HepG2 (cell line): ENCODE data around the gene CPLANE2. TPM values are rescaled to one million over a fixed set of nuclear protein-coding genes. Genes with fewer than 3 reads are reported as not detected.
"Not testable (repeated sequence)": the region's sequence is repeated elsewhere in the genome, so short reads cannot be mapped to it uniquely, and the experiment has no call there.

Experiments used
- ATAC-seq: fragments of 200-7000 bp; cut with Tn5 transposase; 3 replicates; pipeline ENCODE4 v1.9.1; 2020; ENCODE audit warnings: mild to moderate bottlenecking, moderate library complexity
- BruUV-seq: library from RNA; stranded (reverse); fragments of 400-500 nt; replicated peaks from 2 replicates; lab custom pipeline; 2021; lab: Mats Ljungman, UMichigan
- CTCF ChIA-PET: fragments of 300-600 bp; formaldehyde crosslinking; extraction: SDS; loops from one replicate; lab custom pipeline; 2021; ENCODE audit warnings: low total read pairs, inconsistent platforms, low intra/inter-chr PET ratio; lab: Yijun Ruan, JAX
- POLR2A ChIA-PET: fragments of 350-600 bp; sonication (Branson Sonifier 250); formaldehyde crosslinking; loops from one replicate; lab custom pipeline; 2020; ENCODE audit warnings: antibody characterized with exemption, inconsistent platforms; lab: Yijun Ruan, JAX
- DNase-seq: peaks from one replicate; pipeline ENCODE4 v3.0.0-alpha.2; 2015; ENCODE audit warnings: low spot score
- FAIRE-seq: peaks from 3 replicates; lab custom pipeline; 2011; peaks lifted over from hg19 to GRCh38; lab: Jason Lieb, UNC
- H2AFZ ChIP-seq: one replicate; pipeline ENCODE4 v1.6.1; 2011; ENCODE audit warnings: low read length, inconsistent platforms
- H3K27ac ChIP-seq: fragments of 300-600 bp; 3 replicates; pipeline ENCODE4 v1.8.0; 2011; ENCODE audit warnings: mixed run types, mild to moderate bottlenecking, mixed read lengths, low read length, inconsistent platforms; ENCODE audit not compliant: insufficient read depth; ENCODE audit errors: extremely low read length
- H3K27me3 ChIP-seq, 2 experiments: fragments of 200-600 bp in 1 of 2; 2 replicates in 1 of 2; 3 replicates in 1 of 2; pipeline versions ENCODE4 v1.6.0 to v1.8.0; 2011; ENCODE audit warnings: low read length in 2 of 2, mild to moderate bottlenecking in 2 of 2, moderate library complexity in 2 of 2, inconsistent platforms in 1 of 2; ENCODE audit not compliant: insufficient read depth in 2 of 2, control insufficient read depth in 1 of 2
- H3K36me3 ChIP-seq, 2 experiments: fragments of 200-600 bp in 1 of 2; replicated peaks in 1 of 2; 2 replicates in 1 of 2; 3 replicates in 1 of 2; pipeline versions ENCODE4 v1.5.1 to v1.8.0; 2011; ENCODE audit warnings: low read length in 2 of 2, inconsistent platforms in 1 of 2; ENCODE audit not compliant: insufficient read depth in 2 of 2, control insufficient read depth in 1 of 2
- H3K4me1 ChIP-seq: 2 replicates; pipeline ENCODE4 v1.5.1; 2012; ENCODE audit warnings: low read length, inconsistent platforms; ENCODE audit not compliant: insufficient read depth
- H3K4me2 ChIP-seq: 2 replicates; pipeline ENCODE4 v1.6.0; 2011; ENCODE audit warnings: low read depth, low read length, inconsistent platforms
- H3K4me3 ChIP-seq, 3 experiments: fragments of 200-600 bp in 1 of 3; sonication (generic), shearing (Covaris generic) in 1 of 3; replicated peaks in 1 of 3; 2 replicates each; pipeline ENCODE4 v1.5.1; 2011 to 2016; ENCODE audit warnings: low read length in 3 of 3, inconsistent platforms in 2 of 3, low read depth in 2 of 3, mild to moderate bottlenecking in 2 of 3, control low read depth in 1 of 3, mixed read lengths in 1 of 3; ENCODE audit not compliant: insufficient read depth in 1 of 3
- H3K79me2 ChIP-seq: one replicate; pipeline ENCODE4 v1.6.1; 2011; ENCODE audit warnings: low read length, inconsistent platforms; ENCODE audit not compliant: insufficient read depth
- H3K9ac ChIP-seq: 2 replicates; pipeline ENCODE4 v1.6.0; 2011; ENCODE audit warnings: mild to moderate bottlenecking, low read depth, low read length, inconsistent platforms; ENCODE audit not compliant: insufficient read depth
- H3K9me3 ChIP-seq: 2 replicates; pipeline ENCODE4 v1.5.1; 2012; ENCODE audit warnings: mild to moderate bottlenecking, low read length
- H4K20me1 ChIP-seq: 2 replicates; pipeline ENCODE4 v1.6.0; 2011; ENCODE audit warnings: inconsistent platforms, mild to moderate bottlenecking, low read length, moderate library complexity; ENCODE audit not compliant: insufficient read depth
- ZNF329 ChIP-seq: sonication (generic); formaldehyde crosslinking; IDR thresholded peaks from 2 replicates; pipeline ENCODE4 v1.9.0; 2021; ENCODE audit warnings: low read depth, mild to moderate bottlenecking, missing genetic modification reagents
- ZUFSP ChIP-seq: sonication (generic); formaldehyde crosslinking; IDR thresholded peaks from 2 replicates; pipeline ENCODE4 v1.9.0; 2021; ENCODE audit warnings: missing genetic modification reagents, mild to moderate bottlenecking, borderline replicate concordance
- WGBS: methylation state at CpG from one replicate; pipeline ENCODE4 v1.1.6; 2017; ENCODE audit warnings: low lambda C conversion rate; 5-methylcytosine and 5-hydroxymethylcytosine counted together
- in situ Hi-C: cut with HindIII; loops from 2 replicates; pipeline ENCODE4 v1.10.0; 2017; ENCODE audit warnings: low pct_unique_long_range_greater_than_20kb; ENCODE audit not compliant: extremely low pct_ligation_motif_present
- intact Hi-C: fragments of 100-400 bp; cut with micrococcal nuclease; formaldehyde crosslinking; loops from one replicate; pipeline ENCODE4 v1.10.0; 2022; ENCODE audit not compliant: unreplicated experiment
- polyA plus RNA-seq, 8 experiments: library from polyadenylated mRNA; depleted of rRNA in 3 of 8; stranded (reverse) in 7 of 8; unstranded in 1 of 8; fragments of >200 nt; fragmentation: Illumina TruSeq in 4 of 8; extraction: Trizol in 4 of 8; gene quantifications; 2 replicates each; pipeline versions ENCODE4 v1.2.1 to v1.2.3, GENCODE V29; 2011 to 2016; ENCODE audit warnings: low read depth in 4 of 8, missing spikeins in 1 of 8, mixed read lengths in 1 of 8; ENCODE audit not compliant: insufficient read depth in 1 of 8
- total RNA-seq, 5 experiments: library from RNA; depleted of rRNA; stranded (reverse); fragments of >200 nt; fragmentation: Illumina TruSeq; extraction: Trizol; gene quantifications; 2 replicates each; pipeline ENCODE4 v1.2.3, GENCODE V29; 2016; ENCODE audit warnings: low read depth in 1 of 5

CPLANE2 gene
- total and polyA plus RNA-seq, 2 of the 13 experiments (the other 11 are each of a cell fraction or from before 2014, with no cell fraction given), result 0.29 to 1.6 TPM

- CTCF ChIA-PET, result no interaction called here
- no peak overlapping the region for H3K27ac ChIP-seq
- intact Hi-C loops (no loop called here), in situ Hi-C loops (no loop called here)
- H3K9me3 ChIP-seq, result no peaks in the 10 kb centered on the region
- H3K4me3 ChIP-seq, result no peak overlapping the region
- no peaks in the 10 kb centered on the region for H3K79me2 ChIP-seq
- no peak overlapping the region for H3K9ac ChIP-seq
- H3K4me1 ChIP-seq, result no peaks in the 10 kb centered on the region; the same call in 1 of the 2 replicates
- DNase-seq (no peak), ATAC-seq (no peak), FAIRE-seq (no peak)
- no TSS peak for BruUV-seq
- H4K20me1 ChIP-seq, result no peaks in the 10 kb centered on the region
- POLR2A ChIA-PET, result no interaction called here
- no peaks in the 10 kb centered on the region; a peak in 1 of 5 replicates for H3K27me3 ChIP-seq
- 70% methylated on average over 3 of the region's 3 CpGs for WGBS
- H2AFZ ChIP-seq, result no peak overlapping the region
- H3K4me2 ChIP-seq, result no peak overlapping the region
- TF ChIP-seq ZNF329 (CRISPR knock-in tag) (peak; percentile 96), ZUFSP (CRISPR knock-in tag) (no peak)
- H3K36me3 ChIP-seq, result no peaks in the 10 kb centered on the region
Observed at GRCh38 chr1:16196874-16197273, 40.1 kb downstream of the CPLANE2 start.

GRCh38 chr1:16196139-16196538 lies 40.8 kb downstream of the CPLANE2 start:
- FAIRE-seq, in situ Hi-C loops, POLR2A ChIA-PET, H3K4me1 ChIP-seq, H3K79me2 ChIP-seq, H3K9ac ChIP-seq, intact Hi-C loops, DNase-seq, H4K20me1 ChIP-seq, H2AFZ ChIP-seq, H3K27me3 ChIP-seq, H3K9me3 ChIP-seq, H3K36me3 ChIP-seq, ATAC-seq, H3K4me3 ChIP-seq, H3K27ac ChIP-seq, CTCF ChIA-PET, BruUV-seq, H3K4me2 ChIP-seq: not testable (repeated sequence)
- WGBS, result 89% methylated on average over 4 of the region's 4 CpGs
